IMR-90 (cell line): ENCODE measurements around the gene CHPF. TPM values are rescaled to one million over a fixed set of nuclear protein-coding genes. Genes with fewer than 3 reads are reported as not detected.

Experiments
- ATAC-seq: fragments of 200-7000 bp; cut with Tn5 transposase; 2 replicates; pipeline ENCODE4 v1.9.1; 2020; ENCODE audit warnings: low read depth, mild to moderate bottlenecking, moderate library complexity
- BruUV-seq: library from RNA; stranded (reverse); fragments of 400-500 nt; replicated peaks from 2 replicates; lab custom pipeline; 2021; lab: Mats Ljungman, UMichigan
- CTCF ChIA-PET: fragments of 300-600 bp; formaldehyde crosslinking; extraction: SDS; loops from one replicate; lab custom pipeline; 2021; ENCODE audit warnings: antibody characterized with exemption; lab: Yijun Ruan, JAX
- POLR2A ChIA-PET: fragments of 300-600 bp; sonication (Branson Sonifier 250); formaldehyde crosslinking; loops from one replicate; lab custom pipeline; 2022; ENCODE audit warnings: antibody characterized with exemption; ENCODE audit not compliant: unreplicated experiment; lab: Charles Lee
- DNase-seq: peaks from one replicate; pipeline ENCODE4 v3.0.0; 2013
- H2AFZ ChIP-seq: replicated peaks from 2 replicates; pipeline ENCODE3; 2013; ENCODE audit warnings: low read length, mild to moderate bottlenecking; ENCODE audit not compliant: poor library complexity
- H2AK5ac ChIP-seq: 2 replicates; pipeline ENCODE4 v1.6.1; 2013; ENCODE audit warnings: low read depth, low read length, inconsistent platforms
- H2AK9ac ChIP-seq: replicated peaks from 2 replicates; pipeline ENCODE3; 2013; ENCODE audit warnings: mild to moderate bottlenecking, low read depth, low read length, moderate library complexity; ENCODE audit not compliant: poor library complexity
- H2BK120ac ChIP-seq: 2 replicates; pipeline ENCODE4 v1.6.1; 2013; ENCODE audit warnings: low read depth, low read length, inconsistent platforms
- H2BK15ac ChIP-seq: 3 replicates; pipeline ENCODE4 v1.6.1; 2013; ENCODE audit warnings: low read depth, low read length, inconsistent platforms
- H2BK20ac ChIP-seq: 2 replicates; pipeline ENCODE4 v1.6.1; 2013; ENCODE audit warnings: low read depth, mild to moderate bottlenecking, inconsistent platforms, low read length, moderate library complexity
- H2BK5ac ChIP-seq: 2 replicates; pipeline ENCODE4 v1.6.1; 2013; ENCODE audit warnings: mild to moderate bottlenecking, low read depth, low read length, inconsistent platforms; ENCODE audit not compliant: poor library complexity, severe bottlenecking
- H3K14ac ChIP-seq: replicated peaks from 2 replicates; pipeline ENCODE4 v1.6.1; 2013; ENCODE audit warnings: low read depth, low read length, inconsistent platforms
- H3K18ac ChIP-seq: 2 replicates; pipeline ENCODE4 v1.6.1; 2013; ENCODE audit warnings: low read depth, low read length, control low read depth
- H3K23ac ChIP-seq: 2 replicates; pipeline ENCODE4 v1.6.1; 2013; ENCODE audit warnings: low read depth, low read length, inconsistent platforms
- H3K27ac ChIP-seq: 2 replicates; pipeline ENCODE4 v1.5.1; 2013; ENCODE audit warnings: mild to moderate bottlenecking, control low read depth, low read length; ENCODE audit not compliant: insufficient read depth
- H3K27me3 ChIP-seq: 2 replicates; pipeline ENCODE4 v1.6.1; 2013; ENCODE audit warnings: low read length; ENCODE audit not compliant: control insufficient read depth, insufficient read depth
- H3K36me3 ChIP-seq: 2 replicates; pipeline ENCODE4 v1.6.1; 2013; ENCODE audit warnings: low read length, mixed read lengths; ENCODE audit not compliant: control insufficient read depth, insufficient read depth
- H3K4ac ChIP-seq: 2 replicates; pipeline ENCODE4 v1.6.1; 2013; ENCODE audit warnings: low read depth, low read length, inconsistent platforms
- H3K4me1 ChIP-seq: 2 replicates; pipeline ENCODE4 v1.6.1; 2013; ENCODE audit warnings: low read length, mixed read lengths; ENCODE audit not compliant: control insufficient read depth, insufficient read depth
- H3K4me2 ChIP-seq: 2 replicates; pipeline ENCODE4 v1.6.1; 2013; ENCODE audit warnings: low read depth, mild to moderate bottlenecking, control low read depth, low read length, moderate library complexity
- H3K4me3 ChIP-seq: 2 replicates; pipeline ENCODE4 v1.5.1; 2013; ENCODE audit warnings: low read depth, mild to moderate bottlenecking, control low read depth, low read length, moderate library complexity; ENCODE audit not compliant: insufficient read depth
- H3K56ac ChIP-seq: 2 replicates; pipeline ENCODE4 v1.6.1; 2013; ENCODE audit warnings: low read length, inconsistent platforms; ENCODE audit not compliant: insufficient read depth; ENCODE audit errors: extremely low read depth
- H3K79me1 ChIP-seq, 2 experiments: 2 replicates each; pipeline ENCODE4 v1.6.1; 2013; ENCODE audit warnings: low read length in 2 of 2, inconsistent platforms in 1 of 2, low read depth in 1 of 2
- H3K9ac ChIP-seq: 2 replicates; pipeline ENCODE4 v1.6.1; 2013; ENCODE audit warnings: low read depth, low read length, control low read depth
- H3K9me1 ChIP-seq: 2 replicates; pipeline ENCODE4 v1.6.1; 2013; ENCODE audit warnings: low read length, inconsistent platforms; ENCODE audit not compliant: insufficient read depth
- H3K9me3 ChIP-seq: 2 replicates; pipeline ENCODE4 v1.6.1; 2013; ENCODE audit warnings: low read length; ENCODE audit not compliant: control insufficient read depth, insufficient read depth
- H4K20me1 ChIP-seq: 2 replicates; pipeline ENCODE4 v1.6.1; 2013; ENCODE audit warnings: low read length, inconsistent platforms; ENCODE audit not compliant: insufficient read depth
- H4K5ac ChIP-seq: 2 replicates; pipeline ENCODE4 v1.6.1; 2013; ENCODE audit warnings: mild to moderate bottlenecking, low read depth, low read length, control low read depth
- H4K8ac ChIP-seq, 2 experiments: 2 replicates each; pipeline ENCODE4 v1.6.1; 2013; ENCODE audit warnings: low read depth in 2 of 2, low read length in 2 of 2, control low read depth in 1 of 2, inconsistent platforms in 1 of 2
- H4K91ac ChIP-seq: 2 replicates; pipeline ENCODE4 v1.6.1; 2013; ENCODE audit warnings: low read depth, low read length, inconsistent platforms; ENCODE audit not compliant: insufficient read depth
- MAFK ChIP-seq: IDR thresholded peaks from 2 replicates; pipeline ENCODE4 v1.6.1; 2012; ENCODE audit warnings: low read depth, low read length, improper control_type of control experiment
- MAZ ChIP-seq: IDR thresholded peaks from 2 replicates; pipeline ENCODE4 v1.6.1; 2012; ENCODE audit warnings: low read depth, mild to moderate bottlenecking, low read length, improper control_type of control experiment, moderate library complexity, borderline replicate concordance
- MXI1 ChIP-seq: IDR thresholded peaks from 2 replicates; pipeline ENCODE4 v1.6.1; 2012; ENCODE audit warnings: low read depth, mild to moderate bottlenecking, low read length, moderate library complexity, borderline replicate concordance
- NFE2L2 ChIP-seq: fragments of 150-350 bp; IDR thresholded peaks from 2 replicates; pipeline ENCODE4 v1.6.1; 2016; ENCODE audit warnings: low read depth, mild to moderate bottlenecking, low read length
- RCOR1 ChIP-seq: IDR thresholded peaks from 2 replicates; pipeline ENCODE4 v1.6.1; 2012; ENCODE audit warnings: mild to moderate bottlenecking, low read length, improper control_type of control experiment; ENCODE audit not compliant: insufficient replicate concordance
- WGBS, 2 experiments: methylation state at CpG; one replicate each; pipeline versions ENCODE4 v1.1.5 to v1.1.7; 2013; ENCODE audit warnings: missing lambda C conversion rate in 2 of 2; ENCODE audit not compliant: insufficient read length in 1 of 2; ENCODE audit errors: extremely low coverage in 2 of 2; 5-methylcytosine and 5-hydroxymethylcytosine counted together
- dilution Hi-C: fragments of 300-500 bp; cut with HindIII; formaldehyde crosslinking; loops from one replicate; pipeline ENCODE4 v1.14.3; 2018; ENCODE audit warnings: low sequenced_read_pairs; ENCODE audit not compliant: unreplicated experiment
- in situ Hi-C: fragments of 300-500 bp; cut with MboI; formaldehyde crosslinking; loops from 3 replicates; pipeline ENCODE4 v1.14.3; 2019; ENCODE audit warnings: low sequenced_read_pairs, inconsistent platforms, mixed read lengths
- intact Hi-C: fragments of 100-400 bp; cut with micrococcal nuclease; formaldehyde crosslinking; loops from 2 replicates; pipeline ENCODE4 v1.10.0; 2022
- polyA plus RNA-seq, 3 experiments: library from polyadenylated mRNA; depleted of rRNA; stranded (reverse); fragments of >200 nt; gene quantifications; 2 replicates each; pipeline ENCODE4 v1.2.3, GENCODE V29; 2012; ENCODE audit warnings: low replicate concordance in 1 of 3
- total RNA-seq: library from RNA; depleted of rRNA; stranded (reverse); fragments of >200 nt; gene quantifications from 2 replicates; pipeline ENCODE4 v1.2.3, GENCODE V29; 2012
- TF ChIP-seq, protein P1 (sequence below): conservative IDR thresholded peaks from 2 replicates; pipeline ENCODE4 v1.5.1; 2012; ENCODE audit warnings: mild to moderate bottlenecking, low read depth, low read length, improper control_type of control experiment

CHPF gene
- total and polyA plus RNA-seq, 2 of the 4 experiments (the other 2 are of a cell fraction): 24.0 to 115 TPM

DNA sequence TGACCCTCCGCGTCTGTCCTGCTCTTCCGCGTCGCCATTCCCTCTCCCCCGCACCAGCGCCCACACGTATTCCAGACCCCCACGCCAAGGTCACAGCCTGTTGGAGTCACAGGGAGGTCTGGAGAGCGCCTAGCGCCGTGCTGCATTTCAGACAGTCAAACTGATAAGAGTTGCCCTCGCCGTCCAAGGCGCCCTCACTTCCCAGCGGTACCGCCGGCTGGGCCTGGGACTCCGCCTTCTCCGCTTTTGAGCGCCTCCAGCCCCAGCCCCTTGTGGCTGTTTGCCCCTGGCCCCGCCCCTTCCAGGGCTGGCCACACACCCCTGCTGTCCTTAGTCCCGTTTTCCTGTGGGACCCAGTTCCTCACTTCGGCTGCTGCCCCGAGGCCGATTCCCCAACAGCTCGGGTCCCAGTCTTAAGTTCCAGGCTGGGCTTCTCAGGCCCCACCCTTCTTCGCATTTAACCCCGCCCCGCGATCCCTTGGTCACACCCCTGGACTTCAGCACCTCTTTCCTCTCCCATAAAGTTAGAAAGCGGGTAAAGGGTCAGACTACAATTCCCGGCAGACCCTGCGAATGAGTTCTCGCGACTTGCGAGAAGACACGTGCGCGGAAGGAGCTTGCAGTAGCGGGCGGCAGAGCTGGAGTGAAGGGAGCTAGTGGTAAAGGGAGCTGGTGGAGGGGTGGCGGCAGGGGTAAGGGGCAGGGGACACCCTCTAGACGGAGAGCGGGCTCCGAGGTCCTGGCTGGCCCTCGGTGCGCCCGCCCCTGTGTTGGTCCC, 45.1 kb downstream of the CHPF start, which contains the start of gene GMPPA (continued):
- TF ChIP-seq RCOR1: peak; percentile 61

GRCh38 chr2:219497495-219498279, 45.9 kb downstream of the CHPF start:
- Histone ChIP-seq H3K23ac (peak overlapping the region; percentile 81; the same call in 1 of the 2 replicates), H3K4me3 (peak overlapping the region; percentile 53), H4K5ac (peak overlapping the region; percentile 65), H2BK120ac (peak overlapping the region; percentile 55), H4K20me1 (no peaks in the 10 kb centered on the region), H4K8ac (peak overlapping the region; percentile 76 to 83), H3K9me3 (no peaks in the 10 kb centered on the region), H3K14ac (peak overlapping the region; percentile 85), H2BK5ac (peak overlapping the region; percentile 90), H2BK15ac (peak overlapping the region; percentile 26; the same call in 1 of the 3 replicates), H3K4me1 (peaks cover 15% of the 10 kb centered on the region), H3K9me1 (peaks cover 12% of the 10 kb centered on the region), H2AK5ac (peak overlapping the region; percentile 88), H2BK20ac (no peak overlapping the region), H2AK9ac (peak overlapping the region; percentile 92), H3K27ac (peak overlapping the region; percentile 89), H2AFZ (peak overlapping the region; percentile 98), H3K18ac (peak overlapping the region; percentile 31), H3K9ac (peak overlapping the region; percentile 82), H3K36me3 (peaks cover 6% of the 10 kb centered on the region; the same call in 1 of the 2 replicates), H3K27me3 (no peaks in the 10 kb centered on the region; the same call in 1 of the 2 replicates), H3K79me1 (peaks cover 18 to 32% of the 10 kb centered on the region in 2 experiments), H3K4ac (peak overlapping the region; percentile 92), H3K56ac (peak overlapping the region; percentile 65), H4K91ac (peak overlapping the region; percentile 83), H3K4me2 (peak overlapping the region; percentile 83)
- intact Hi-C loops (loop anchor here (1.0 to 2.0 kb wide), 2 partner anchors 24 to 37 kb away; no protein-coding TSS in a partner anchor), dilution Hi-C loops (no loop called here), in situ Hi-C loops (no loop called here)
- ChIA-PET CTCF (interaction anchor here (0.9 to 4.1 kb wide), 4 partner anchors 12 to 95 kb away, joined by 3 to 28 read pairs (median 4); no protein-coding TSS in a partner anchor), POLR2A (interaction anchor here (1.2 to 1.4 kb wide), 2 partner anchors 12 to 45 kb away, joined by 3 to 4 read pairs; no protein-coding TSS in a partner anchor)
- WGBS, 2 experiments: 7% methylated on average over 32 of the region's 59 CpGs; no CpG with 5 or more reads in 1 of the 2 experiments
- no TSS peak for BruUV-seq
- TF ChIP-seq MAFK: no peak
- no peak for TF ChIP-seq NFE2L2
- TF ChIP-seq, protein P1, sequence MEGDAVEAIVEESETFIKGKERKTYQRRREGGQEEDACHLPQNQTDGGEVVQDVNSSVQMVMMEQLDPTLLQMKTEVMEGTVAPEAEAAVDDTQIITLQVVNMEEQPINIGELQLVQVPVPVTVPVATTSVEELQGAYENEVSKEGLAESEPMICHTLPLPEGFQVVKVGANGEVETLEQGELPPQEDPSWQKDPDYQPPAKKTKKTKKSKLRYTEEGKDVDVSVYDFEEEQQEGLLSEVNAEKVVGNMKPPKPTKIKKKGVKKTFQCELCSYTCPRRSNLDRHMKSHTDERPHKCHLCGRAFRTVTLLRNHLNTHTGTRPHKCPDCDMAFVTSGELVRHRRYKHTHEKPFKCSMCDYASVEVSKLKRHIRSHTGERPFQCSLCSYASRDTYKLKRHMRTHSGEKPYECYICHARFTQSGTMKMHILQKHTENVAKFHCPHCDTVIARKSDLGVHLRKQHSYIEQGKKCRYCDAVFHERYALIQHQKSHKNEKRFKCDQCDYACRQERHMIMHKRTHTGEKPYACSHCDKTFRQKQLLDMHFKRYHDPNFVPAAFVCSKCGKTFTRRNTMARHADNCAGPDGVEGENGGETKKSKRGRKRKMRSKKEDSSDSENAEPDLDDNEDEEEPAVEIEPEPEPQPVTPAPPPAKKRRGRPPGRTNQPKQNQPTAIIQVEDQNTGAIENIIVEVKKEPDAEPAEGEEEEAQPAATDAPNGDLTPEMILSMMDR: no peak
- TF ChIP-seq MXI1: 0 out of 2 replicates have a peak, but pooled peaks have one; percentile 83
- no peak for TF ChIP-seq MAZ
- ATAC-seq (peak; percentile 72), DNase-seq (peak; percentile 74)
